ENCODE measurements around the gene COL27A1.

- no peak for TF ChIP-seq ETS1 (IDR thresholded peaks at IDR 0.05)
- no peak for TF ChIP-seq REST (IDR thresholded peaks at IDR 0.05; ENCODE audit: unreplicated experiment)
- TF ChIP-seq CTCF (conservative IDR thresholded peaks at IDR 0.05; ENCODE audit: low read depth in 2 of 2) = no peak
- TF ChIP-seq CREB1 (CRISPR knock-in tag; IDR thresholded peaks at IDR 0.05; ENCODE audit: low read depth) = no peak
- TF ChIP-seq EZH2 (IDR thresholded peaks at IDR 0.05; ENCODE audit: low read depth, unreplicated experiment) = no peak
- no peak for TF ChIP-seq EZH2phosphoT487 (IDR thresholded peaks at IDR 0.05; ENCODE audit: unreplicated experiment)
- TF ChIP-seq ZNF462 (CRISPR knock-in tag; IDR thresholded peaks at IDR 0.05) = no peak
Observed at GRCh38 chr9:114112325-114112724, 43.0 kb upstream of the COL27A1 start.

All from GM23338 (cell line).